ENCODE results near the gene SUPT4H1.

SUPT4H1 gene

GRCh38 chr17:58380207-58381123 is 28.5 kb upstream of the SUPT4H1 start:
- no peak for DNase-seq

GRCh38 chr17:58379511-58379824 is 27.5 kb upstream of the SUPT4H1 start:
- DNase-seq = no peak

GRCh38 chr17:58378733-58379510 is 26.9 kb upstream of the SUPT4H1 start:
- DNase-seq = peak in 1 of 5 experiments; percentile 17

- DNase-seq = no peak
Observed at GRCh38 chr17:58377661-58378060, 25.7 kb upstream of the SUPT4H1 start.

- no peak for DNase-seq
Observed at GRCh38 chr17:58377093-58377601, 25.1 kb upstream of the SUPT4H1 start.

GRCh38 chr17:58376472-58377000 is 24.5 kb upstream of the SUPT4H1 start:
- DNase-seq = no peak

- no peak for DNase-seq
Observed at GRCh38 chr17:58375811-58376210, 23.8 kb upstream of the SUPT4H1 start.

- DNase-seq = no peak
Observed at GRCh38 chr17:58375256-58375655, 23.3 kb upstream of the SUPT4H1 start.

- no peak for DNase-seq
Observed at GRCh38 chr17:58373923-58374322, 21.9 kb upstream of the SUPT4H1 start.

- no peak for DNase-seq
Observed at GRCh38 chr17:58373003-58373402, 21.0 kb upstream of the SUPT4H1 start.

GRCh38 chr17:58371300-58371950 is 19.4 kb upstream of the SUPT4H1 start:
- no peak for DNase-seq

GRCh38 chr17:58370716-58371115 is 18.7 kb upstream of the SUPT4H1 start:
- DNase-seq = no peak

- DNase-seq = no peak
Observed at GRCh38 chr17:58370309-58370708, 18.3 kb upstream of the SUPT4H1 start.

- DNase-seq = no peak
Observed at GRCh38 chr17:58369214-58370031, 17.4 kb upstream of the SUPT4H1 start.

GRCh38 chr17:58368860-58369213 is 16.8 kb upstream of the SUPT4H1 start:
- no peak for DNase-seq

- no peak for DNase-seq
Observed at GRCh38 chr17:58367461-58367860, 15.5 kb upstream of the SUPT4H1 start.

GRCh38 chr17:58365980-58366595 is 14.1 kb upstream of the SUPT4H1 start:
- DNase-seq = no peak

GRCh38 chr17:58365185-58365979 is 13.4 kb upstream of the SUPT4H1 start:
- DNase-seq = no peak

- no peak for DNase-seq
Observed at GRCh38 chr17:58364270-58364942, 12.4 kb upstream of the SUPT4H1 start.

Data from T-helper 2 cell (primary cell).